ENCODE results near the gene KBTBD2. TPM values are rescaled to one million over a fixed set of nuclear protein-coding genes. Genes with fewer than 3 reads are reported as not detected.

KBTBD2 gene
- polyA plus RNA-seq (68.4 and 70.1 TPM in 2 replicates), polyA minus RNA-seq (112 and 113 TPM in 2 replicates)

DNA sequence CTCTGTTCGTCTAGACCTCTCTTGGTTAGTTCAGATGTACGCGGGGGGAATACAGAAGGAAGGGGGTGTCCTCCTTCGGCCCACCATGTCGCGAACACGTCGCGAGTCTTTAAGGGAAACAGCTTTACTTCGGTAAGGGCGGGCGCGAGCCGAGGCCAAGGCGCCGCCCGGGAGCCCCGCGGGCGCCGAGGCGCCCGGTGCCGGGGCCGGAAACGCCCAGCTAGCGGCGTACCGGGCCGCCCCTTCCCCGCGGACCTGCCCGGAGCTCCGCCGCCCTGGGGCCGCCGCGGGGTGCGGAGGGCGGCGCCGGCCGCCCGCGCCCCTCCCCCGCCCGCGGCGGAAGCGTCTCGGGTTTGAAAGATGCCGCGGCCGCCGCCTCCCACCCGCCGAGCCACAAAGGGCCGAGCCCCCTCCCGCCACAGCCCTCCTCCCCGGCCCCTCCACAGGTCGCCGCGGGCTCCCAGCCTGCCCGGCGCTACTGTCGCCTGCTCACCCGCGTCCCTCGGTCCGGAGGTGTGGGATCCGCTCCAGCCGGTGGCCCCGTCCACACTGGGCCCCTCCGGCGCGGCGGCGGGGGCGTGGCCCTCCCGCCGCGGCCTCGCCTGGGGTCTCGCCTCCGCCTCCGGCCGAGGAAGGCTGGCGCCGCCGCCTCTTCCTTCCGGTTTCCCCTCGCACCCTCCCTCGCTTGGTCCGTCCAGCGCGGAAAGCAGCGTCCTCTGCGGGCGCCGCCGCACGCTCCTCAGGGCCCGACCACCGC is at the start of gene KBTBD2:
TSS of gene KBTBD2 (minus strand) at position 718 of the 757 bp plus-strand sequence. CDS start 12,156 bp downstream, outside the sequence.
- TF ChIP-seq EP300 (conservative IDR thresholded peaks at IDR 0.05; ENCODE audit: poor library complexity, severe bottlenecking): peak; percentile 9
- peak; percentile 10 for TF ChIP-seq POLR2AphosphoS5 (IDR thresholded peaks at IDR 0.05)
- TF ChIP-seq RAD21 (conservative IDR thresholded peaks at IDR 0.05): no peak
- no peak for TF ChIP-seq EZH2 (IDR thresholded peaks at IDR 0.05; ENCODE audit: borderline replicate concordance, insufficient read depth, low read length, poor library complexity, severe bottlenecking)
- H3F3A ChIP-seq (ENCODE audit: insufficient read depth, low read length, poor library complexity, severe bottlenecking): peaks cover 7% of the 10 kb centered on the region
- peak within 1 kb of the TSS; percentile 98 for H2AFZ ChIP-seq (ENCODE audit: low read depth, low read length)

DNA sequence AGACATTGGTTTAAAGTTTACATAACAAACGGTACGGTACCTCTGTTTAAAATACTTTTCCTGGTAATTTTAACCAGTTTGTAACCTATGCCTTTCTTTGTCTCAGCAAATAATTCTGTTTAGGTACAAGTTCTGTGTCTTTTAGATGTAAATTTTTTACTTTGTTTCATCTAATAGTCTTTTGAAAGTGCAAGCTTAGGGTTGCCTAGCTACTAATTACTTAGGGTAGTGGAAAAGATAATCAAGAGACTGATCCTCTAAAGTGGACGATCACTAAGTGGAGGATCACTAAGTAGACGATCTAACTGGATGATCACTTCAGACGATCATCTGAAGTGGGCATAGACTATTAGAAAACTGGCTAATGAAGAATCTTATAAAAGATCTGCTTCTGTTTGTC is 49.6 kb upstream of the KBTBD2 start:
- Histone ChIP-seq H3F3A (ENCODE audit: insufficient read depth, low read length, poor library complexity, severe bottlenecking) (peaks cover 5% of the 10 kb centered on the region), H3K27me3 (ENCODE audit: insufficient read depth, low read depth, low read length) (no peaks in the 10 kb centered on the region), H3K9me3 (ENCODE audit: low read length) (no peaks in the 10 kb centered on the region), H3K9ac (ENCODE audit: low read length) (peak overlapping the region; percentile 81), H3K9me2 (ENCODE audit: insufficient read depth, low read length) (no peaks in the 10 kb centered on the region), H3K36me3 (ENCODE audit: insufficient read depth, low read length) (no peaks in the 10 kb centered on the region), H3K79me2 (replicated peaks; ENCODE audit: insufficient read depth, low read length) (peaks cover 25% of the 10 kb centered on the region), H2AFZ (ENCODE audit: low read depth, low read length) (peak overlapping the region; percentile 65), H3K27ac (ENCODE audit: low read length) (peak overlapping the region; percentile 50), H3K4me2 (ENCODE audit: low read length) (peak overlapping the region; percentile 96), H4K20me1 (ENCODE audit: insufficient read depth) (no peaks in the 10 kb centered on the region), H3K4me3 (ENCODE audit: low read length) (peak overlapping the region; percentile 86)
- no peak for TF ChIP-seq MXI1 (conservative IDR thresholded peaks at IDR 0.05; ENCODE audit: poor library complexity, severe bottlenecking)
- TF ChIP-seq, protein P1, sequence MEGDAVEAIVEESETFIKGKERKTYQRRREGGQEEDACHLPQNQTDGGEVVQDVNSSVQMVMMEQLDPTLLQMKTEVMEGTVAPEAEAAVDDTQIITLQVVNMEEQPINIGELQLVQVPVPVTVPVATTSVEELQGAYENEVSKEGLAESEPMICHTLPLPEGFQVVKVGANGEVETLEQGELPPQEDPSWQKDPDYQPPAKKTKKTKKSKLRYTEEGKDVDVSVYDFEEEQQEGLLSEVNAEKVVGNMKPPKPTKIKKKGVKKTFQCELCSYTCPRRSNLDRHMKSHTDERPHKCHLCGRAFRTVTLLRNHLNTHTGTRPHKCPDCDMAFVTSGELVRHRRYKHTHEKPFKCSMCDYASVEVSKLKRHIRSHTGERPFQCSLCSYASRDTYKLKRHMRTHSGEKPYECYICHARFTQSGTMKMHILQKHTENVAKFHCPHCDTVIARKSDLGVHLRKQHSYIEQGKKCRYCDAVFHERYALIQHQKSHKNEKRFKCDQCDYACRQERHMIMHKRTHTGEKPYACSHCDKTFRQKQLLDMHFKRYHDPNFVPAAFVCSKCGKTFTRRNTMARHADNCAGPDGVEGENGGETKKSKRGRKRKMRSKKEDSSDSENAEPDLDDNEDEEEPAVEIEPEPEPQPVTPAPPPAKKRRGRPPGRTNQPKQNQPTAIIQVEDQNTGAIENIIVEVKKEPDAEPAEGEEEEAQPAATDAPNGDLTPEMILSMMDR (IDR thresholded peaks at IDR 0.05; ENCODE audit: poor library complexity, severe bottlenecking): no peak
- TF ChIP-seq POLR2AphosphoS5 (IDR thresholded peaks at IDR 0.05): no peak
- TF ChIP-seq EZH2 (IDR thresholded peaks at IDR 0.05; ENCODE audit: borderline replicate concordance, insufficient read depth, low read length, poor library complexity, severe bottlenecking): no peak
- TF ChIP-seq EP300 (conservative IDR thresholded peaks at IDR 0.05; ENCODE audit: poor library complexity, severe bottlenecking): no peak
- no peak for TF ChIP-seq TAF1 (IDR thresholded peaks at IDR 0.05; ENCODE audit: low read depth)
- TF ChIP-seq SMC3 (conservative IDR thresholded peaks at IDR 0.05; ENCODE audit: poor library complexity): no peak
- TF ChIP-seq RAD21 (conservative IDR thresholded peaks at IDR 0.05): no peak
- TF ChIP-seq, protein P2, sequence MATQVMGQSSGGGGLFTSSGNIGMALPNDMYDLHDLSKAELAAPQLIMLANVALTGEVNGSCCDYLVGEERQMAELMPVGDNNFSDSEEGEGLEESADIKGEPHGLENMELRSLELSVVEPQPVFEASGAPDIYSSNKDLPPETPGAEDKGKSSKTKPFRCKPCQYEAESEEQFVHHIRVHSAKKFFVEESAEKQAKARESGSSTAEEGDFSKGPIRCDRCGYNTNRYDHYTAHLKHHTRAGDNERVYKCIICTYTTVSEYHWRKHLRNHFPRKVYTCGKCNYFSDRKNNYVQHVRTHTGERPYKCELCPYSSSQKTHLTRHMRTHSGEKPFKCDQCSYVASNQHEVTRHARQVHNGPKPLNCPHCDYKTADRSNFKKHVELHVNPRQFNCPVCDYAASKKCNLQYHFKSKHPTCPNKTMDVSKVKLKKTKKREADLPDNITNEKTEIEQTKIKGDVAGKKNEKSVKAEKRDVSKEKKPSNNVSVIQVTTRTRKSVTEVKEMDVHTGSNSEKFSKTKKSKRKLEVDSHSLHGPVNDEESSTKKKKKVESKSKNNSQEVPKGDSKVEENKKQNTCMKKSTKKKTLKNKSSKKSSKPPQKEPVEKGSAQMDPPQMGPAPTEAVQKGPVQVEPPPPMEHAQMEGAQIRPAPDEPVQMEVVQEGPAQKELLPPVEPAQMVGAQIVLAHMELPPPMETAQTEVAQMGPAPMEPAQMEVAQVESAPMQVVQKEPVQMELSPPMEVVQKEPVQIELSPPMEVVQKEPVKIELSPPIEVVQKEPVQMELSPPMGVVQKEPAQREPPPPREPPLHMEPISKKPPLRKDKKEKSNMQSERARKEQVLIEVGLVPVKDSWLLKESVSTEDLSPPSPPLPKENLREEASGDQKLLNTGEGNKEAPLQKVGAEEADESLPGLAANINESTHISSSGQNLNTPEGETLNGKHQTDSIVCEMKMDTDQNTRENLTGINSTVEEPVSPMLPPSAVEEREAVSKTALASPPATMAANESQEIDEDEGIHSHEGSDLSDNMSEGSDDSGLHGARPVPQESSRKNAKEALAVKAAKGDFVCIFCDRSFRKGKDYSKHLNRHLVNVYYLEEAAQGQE (IDR thresholded peaks at IDR 0.05; ENCODE audit: borderline replicate concordance): no peak

More for the DNA sequence above, at the start of gene KBTBD2:
- Histone ChIP-seq H3K9me3 (ENCODE audit: low read length) (no peaks in the 10 kb centered on the region), H3K27ac (ENCODE audit: low read length) (peak within 1 kb of the TSS; percentile 96), H3K4me2 (ENCODE audit: low read length) (peak within 1 kb of the TSS; percentile 71), H3K27me3 (ENCODE audit: insufficient read depth, low read depth, low read length) (no peaks in the 10 kb centered on the region), H3K79me2 (replicated peaks; ENCODE audit: insufficient read depth, low read length) (peaks cover 45% of the 10 kb centered on the region), H4K20me1 (ENCODE audit: insufficient read depth) (no peaks in the 10 kb centered on the region), H3K4me3 (ENCODE audit: low read length) (peak within 1 kb of the TSS; percentile 71), H3K9ac (ENCODE audit: low read length) (peak within 1 kb of the TSS; percentile 91), H3K9me2 (ENCODE audit: insufficient read depth, low read length) (no peaks in the 10 kb centered on the region), H3K36me3 (ENCODE audit: insufficient read depth, low read length) (no peaks in the 10 kb centered on the region)
